Esophagus squamous epithelium (tissue), 5 donors: ENCODE data around the gene EPB41L1. TPM values are rescaled to one million over a fixed set of nuclear protein-coding genes. Genes with fewer than 3 reads are reported as not detected.

Experiments
- DNase-seq: peaks from one replicate; lab custom pipeline; 2025; lab: John Stamatoyannopoulos, UW
- H3K27ac ChIP-seq, 4 donors: fragments of 200-600 bp; sonication (generic); one replicate each; pipeline ENCODE4 v1.5.1; 2016 to 2019; ENCODE audit warnings: mild to moderate bottlenecking in 1 of 4
- H3K27me3 ChIP-seq, 4 donors: fragments of 200-600 bp; sonication (generic); 1 replicate in 3 of 4; 2 replicates in 1 of 4; pipeline versions ENCODE4 v1.5.1 to v1.6.0; 2017 to 2021; ENCODE audit warnings: antibody characterized with exemption in 1 of 4
- H3K36me3 ChIP-seq, 3 donors: fragments of 200-600 bp; sonication (generic); one replicate each; pipeline ENCODE4 v1.5.1; 2016 to 2019
- H3K4me1 ChIP-seq, 3 donors: fragments of 200-600 bp; sonication (generic); one replicate each; pipeline ENCODE4 v1.5.1; 2017 to 2019
- H3K4me3 ChIP-seq, 4 donors: fragments of 200-600 bp; sonication (generic); 1 replicate in 3 of 4; 2 replicates in 1 of 4; pipeline ENCODE4 v1.5.1; 2016 to 2019; ENCODE audit warnings: mild to moderate bottlenecking in 2 of 4, moderate library complexity in 1 of 4
- H3K9me3 ChIP-seq, 3 donors: fragments of 200-600 bp; sonication (generic); one replicate each; pipeline ENCODE4 v1.5.1; 2016 to 2019
- POLR2A ChIP-seq, 4 donors: fragments of 450-650 bp; IDR thresholded peaks; one replicate each; pipeline ENCODE4 v1.6.1; 2017; ENCODE audit warnings: antibody characterized with exemption in 4 of 4, mild to moderate bottlenecking in 4 of 4, moderate library complexity in 3 of 4
- WGBS, 2 donors: methylation state at CpG; one replicate each; pipeline ENCODE4 v1.1.5; 2018; 5-methylcytosine and 5-hydroxymethylcytosine counted together
- intact Hi-C: fragments of 100-400 bp; cut with DNase I; formaldehyde crosslinking; loops from one replicate; pipeline ENCODE4 v1.15.0; 2022
- total RNA-seq, 4 donors: library from RNA; depleted of rRNA; stranded (reverse); fragments of >200 nt; gene quantifications; one replicate each; pipeline ENCODE4 v1.1.0, GENCODE V29; 2016
- TF ChIP-seq, protein P1 (sequence below), 6 experiments: fragments of 450-650 bp in 4 of 6; fragments of 200-600 bp in 2 of 6; sonication (generic) in 2 of 6; IDR thresholded peaks; one replicate each; pipeline ENCODE4 v1.5.1; 2016 to 2019; ENCODE audit warnings: antibody characterized with exemption in 6 of 6, mild to moderate bottlenecking in 4 of 6, moderate library complexity in 4 of 6
- donor health status: DM: yes; HTN: yes; CAD: no.

Gene EPB41L1
- total RNA-seq, 4 donors from 2014 or later, result 39.1 to 112 (median 85.7) TPM

DNA sequence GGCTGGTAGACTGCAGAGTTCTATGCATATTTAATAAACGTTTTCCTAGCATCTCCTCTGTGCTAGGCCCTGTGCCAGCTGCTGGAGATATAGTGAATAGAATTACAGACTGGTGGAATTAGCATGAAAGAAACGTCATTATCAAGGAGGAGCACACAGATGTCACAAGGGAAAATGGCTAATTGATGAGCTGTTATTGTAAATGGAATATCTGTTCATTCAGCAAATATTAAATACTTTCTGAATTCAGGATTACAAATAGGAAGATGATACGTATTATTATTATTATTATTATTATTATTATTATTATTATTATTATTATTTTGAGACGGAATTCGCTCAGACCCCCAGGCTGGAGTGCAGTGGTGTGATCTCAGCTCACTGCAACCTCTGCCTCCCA lies 82.9 kb downstream of the EPB41L1 start:
- Histone ChIP-seq H3K9me3 (no peaks in the 10 kb centered on the region), H3K4me1 (peaks cover 13 to 40% (median 21%) of the 10 kb centered on the region in 3 donors), H3K27me3 (no peaks in the 10 kb centered on the region), H3K36me3 (peaks cover 13 to 31% (median 14%) of the 10 kb centered on the region in 3 donors), H3K4me3 (peak overlapping the region in 3 of 4 donors; percentile 70 to 83 (median 74)), H3K27ac (peak overlapping the region in 3 of 4 donors; percentile 87 to 91 (median 90))
- DNase-seq, result no peak
- intact Hi-C loops, result no loop called here
- 56 to 57% methylated on average over 5 of the region's 5 CpGs for WGBS, 2 donors
- TF ChIP-seq, protein P1, sequence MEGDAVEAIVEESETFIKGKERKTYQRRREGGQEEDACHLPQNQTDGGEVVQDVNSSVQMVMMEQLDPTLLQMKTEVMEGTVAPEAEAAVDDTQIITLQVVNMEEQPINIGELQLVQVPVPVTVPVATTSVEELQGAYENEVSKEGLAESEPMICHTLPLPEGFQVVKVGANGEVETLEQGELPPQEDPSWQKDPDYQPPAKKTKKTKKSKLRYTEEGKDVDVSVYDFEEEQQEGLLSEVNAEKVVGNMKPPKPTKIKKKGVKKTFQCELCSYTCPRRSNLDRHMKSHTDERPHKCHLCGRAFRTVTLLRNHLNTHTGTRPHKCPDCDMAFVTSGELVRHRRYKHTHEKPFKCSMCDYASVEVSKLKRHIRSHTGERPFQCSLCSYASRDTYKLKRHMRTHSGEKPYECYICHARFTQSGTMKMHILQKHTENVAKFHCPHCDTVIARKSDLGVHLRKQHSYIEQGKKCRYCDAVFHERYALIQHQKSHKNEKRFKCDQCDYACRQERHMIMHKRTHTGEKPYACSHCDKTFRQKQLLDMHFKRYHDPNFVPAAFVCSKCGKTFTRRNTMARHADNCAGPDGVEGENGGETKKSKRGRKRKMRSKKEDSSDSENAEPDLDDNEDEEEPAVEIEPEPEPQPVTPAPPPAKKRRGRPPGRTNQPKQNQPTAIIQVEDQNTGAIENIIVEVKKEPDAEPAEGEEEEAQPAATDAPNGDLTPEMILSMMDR (IDR thresholded peaks at IDR 0.05), result no peak
- no peak for TF ChIP-seq POLR2A (IDR thresholded peaks at IDR 0.05)

GRCh38 chr20:36238153-36238552 lies 83.6 kb downstream of the EPB41L1 start:
- intact Hi-C loops, result no loop called here
- DNase-seq, result no peak
- 81 to 91% methylated on average over 3 of the region's 3 CpGs for WGBS, 2 donors
- no peaks in the 10 kb centered on the region for H3K9me3 ChIP-seq
- H3K4me1 ChIP-seq, result peaks cover 13 to 40% (median 21%) of the 10 kb centered on the region in 3 donors
- H3K27ac ChIP-seq, result no peak overlapping the region
- peaks cover 13 to 37% (median 14%) of the 10 kb centered on the region in 3 donors for H3K36me3 ChIP-seq
- no peaks in the 10 kb centered on the region for H3K27me3 ChIP-seq
- TF ChIP-seq, protein P1 (IDR thresholded peaks at IDR 0.05), result no peak
- no peak for TF ChIP-seq POLR2A (IDR thresholded peaks at IDR 0.05)
- H3K4me3 ChIP-seq, result no peak overlapping the region

DNA sequence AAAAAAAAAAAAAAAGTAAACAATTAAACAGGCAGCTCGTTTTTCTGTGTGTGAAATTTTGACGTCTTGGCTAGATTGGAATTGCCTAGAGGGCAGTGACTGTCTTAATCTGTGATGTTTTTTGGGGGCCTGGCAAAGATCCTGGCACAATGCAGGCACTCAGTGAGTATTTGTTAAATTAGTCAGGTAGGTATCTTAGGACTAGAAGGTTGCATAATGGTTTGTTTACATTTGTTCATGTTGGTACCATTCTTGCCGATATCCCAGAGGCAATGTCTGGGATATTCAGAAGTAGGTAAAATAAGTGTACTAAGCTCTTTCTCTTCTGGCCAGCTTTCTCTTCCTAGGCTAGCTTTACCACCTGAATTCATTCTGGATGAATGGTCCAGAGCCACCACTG lies 84.2 kb downstream of the EPB41L1 start:
- H3K27me3 ChIP-seq, result no peaks in the 10 kb centered on the region
- DNase-seq, result no peak
- intact Hi-C loops, result no loop called here
- no peak overlapping the region for H3K27ac ChIP-seq
- no peaks in the 10 kb centered on the region for H3K9me3 ChIP-seq
- TF ChIP-seq, protein P1 (IDR thresholded peaks at IDR 0.05), result no peak
- TF ChIP-seq POLR2A (IDR thresholded peaks at IDR 0.05), result no peak
- peaks cover 13 to 44% (median 14%) of the 10 kb centered on the region in 3 donors for H3K36me3 ChIP-seq
- peaks cover 13 to 40% (median 21%) of the 10 kb centered on the region in 3 donors for H3K4me1 ChIP-seq
- 25 to 33% methylated on average over 3 of the region's 3 CpGs for WGBS, 2 donors
- no peak overlapping the region for H3K4me3 ChIP-seq

GRCh38 chr20:36240076-36240475 lies 85.5 kb downstream of the EPB41L1 start:
- intact Hi-C loops, result no loop called here
- no peaks in the 10 kb centered on the region for H3K9me3 ChIP-seq
- H3K27ac ChIP-seq, result no peak overlapping the region
- H3K36me3 ChIP-seq, result peaks cover 20 to 57% (median 24%) of the 10 kb centered on the region in 3 donors
- H3K4me1 ChIP-seq, result peaks cover 13 to 40% (median 21%) of the 10 kb centered on the region in 3 donors
- TF ChIP-seq POLR2A (IDR thresholded peaks at IDR 0.05), result no peak
- TF ChIP-seq, protein P1 (IDR thresholded peaks at IDR 0.05), result no peak
- no peaks in the 10 kb centered on the region for H3K27me3 ChIP-seq
- H3K4me3 ChIP-seq, result no peak overlapping the region
- 93% methylated on average over 9 of the region's 12 CpGs; no CpG with 5 or more reads in 1 of the 2 donors for whole genome bisulfite sequencing, 2 donors
- DNase-seq, result no peak

DNA sequence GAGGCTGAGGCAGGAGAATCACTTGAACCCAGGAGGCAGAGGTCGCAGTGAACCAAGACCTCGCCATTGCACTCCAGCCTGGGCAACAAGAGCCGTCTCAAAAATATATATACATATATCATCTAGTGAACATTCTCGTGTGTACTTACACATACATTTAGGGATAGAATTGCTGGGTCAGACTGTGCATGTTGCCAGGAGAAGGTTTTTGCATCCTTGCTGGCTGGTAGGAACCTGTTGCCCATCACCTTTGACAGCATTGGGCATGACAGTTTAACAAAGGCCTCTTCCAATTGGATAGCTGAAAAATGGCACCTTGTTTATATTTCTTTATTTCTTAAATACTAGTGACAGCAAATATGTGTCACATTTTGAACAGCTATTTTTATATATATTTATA lies 87.1 kb downstream of the EPB41L1 start:
- Histone ChIP-seq H3K27me3 (no peaks in the 10 kb centered on the region), H3K9me3 (no peaks in the 10 kb centered on the region), H3K4me1 (peaks cover 13 to 34% (median 13%) of the 10 kb centered on the region in 3 donors), H3K4me3 (no peak overlapping the region), H3K27ac (no peak overlapping the region), H3K36me3 (peaks cover 20 to 73% (median 39%) of the 10 kb centered on the region in 3 donors)
- intact Hi-C loops, result no loop called here
- WGBS, 2 donors, result 77 to 88% methylated on average over 4 of the region's 4 CpGs
- TF ChIP-seq POLR2A (IDR thresholded peaks at IDR 0.05), result no peak
- TF ChIP-seq, protein P1 (IDR thresholded peaks at IDR 0.05), result no peak
- no peak for DNase-seq
